GM18519 (cell line): Measurements from ENCODE around the gene ABCG5.

Experiments
- ATAC-seq: cut with Tn5 transposase; IDR thresholded peaks from one replicate; pipeline ENCODE4 v1.9.1; 2021; ENCODE audit warnings: mild to moderate bottlenecking, moderate library complexity; ENCODE audit not compliant: unreplicated experiment, low FRiP score

ABCG5 gene

DNA sequence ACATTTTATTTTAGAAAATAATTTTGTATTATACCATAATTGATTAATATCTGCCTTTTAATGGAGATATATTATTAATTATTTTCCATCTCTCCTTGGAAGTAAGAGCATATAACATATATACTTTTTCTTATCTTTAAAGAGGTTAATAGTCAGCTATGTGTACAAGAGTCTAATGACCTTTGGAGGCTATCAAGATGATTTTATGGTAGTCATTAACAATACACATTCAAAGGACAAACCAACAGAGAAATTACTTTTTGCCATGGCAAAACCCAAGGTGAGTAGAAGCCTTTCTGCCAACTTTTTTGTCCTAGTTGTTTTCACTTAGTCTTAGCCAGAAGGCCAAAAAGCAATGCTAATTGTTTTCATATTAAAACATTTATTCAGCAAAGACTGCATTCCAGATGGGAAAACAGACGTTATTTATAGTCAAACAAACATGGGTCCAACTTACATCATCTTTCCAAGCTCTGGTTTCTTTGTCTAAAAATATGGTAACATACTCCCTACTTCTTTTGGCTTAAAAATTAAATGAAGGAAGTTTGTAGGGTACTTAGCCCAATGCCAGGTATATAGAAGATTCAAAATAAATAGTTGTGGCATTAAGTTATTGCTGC lies 74.4 kb downstream of the ABCG5 start:
- ATAC-seq = no peak

DNA sequence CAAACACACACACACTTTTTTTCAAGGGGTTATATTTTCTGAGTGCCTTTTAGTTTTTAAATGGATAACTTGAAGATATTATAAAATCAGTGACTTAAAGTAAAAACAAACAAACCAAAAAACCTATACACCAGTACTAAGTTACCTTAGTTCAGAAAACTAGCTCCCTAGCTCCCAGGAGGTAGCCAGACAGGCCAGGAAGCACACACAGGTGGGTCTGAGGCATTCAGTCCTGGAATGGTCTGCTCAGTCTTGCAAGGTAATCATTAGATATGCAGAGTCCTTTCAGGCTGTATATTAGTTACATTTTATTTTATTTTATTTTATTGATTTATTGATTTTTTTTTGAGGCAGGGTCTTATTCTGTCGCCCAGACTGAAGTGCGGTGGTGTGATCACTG lies 75.5 kb downstream of the ABCG5 start:
- ATAC-seq = no peak
